GM18907 (cell line): ENCODE measurements around the gene NDRG3.

Experiments used
- ATAC-seq: cut with Tn5 transposase; IDR thresholded peaks from one replicate; pipeline ENCODE4 v1.9.1; 2021; ENCODE audit warnings: mild to moderate bottlenecking, moderate library complexity; ENCODE audit not compliant: unreplicated experiment

The NDRG3 gene

DNA sequence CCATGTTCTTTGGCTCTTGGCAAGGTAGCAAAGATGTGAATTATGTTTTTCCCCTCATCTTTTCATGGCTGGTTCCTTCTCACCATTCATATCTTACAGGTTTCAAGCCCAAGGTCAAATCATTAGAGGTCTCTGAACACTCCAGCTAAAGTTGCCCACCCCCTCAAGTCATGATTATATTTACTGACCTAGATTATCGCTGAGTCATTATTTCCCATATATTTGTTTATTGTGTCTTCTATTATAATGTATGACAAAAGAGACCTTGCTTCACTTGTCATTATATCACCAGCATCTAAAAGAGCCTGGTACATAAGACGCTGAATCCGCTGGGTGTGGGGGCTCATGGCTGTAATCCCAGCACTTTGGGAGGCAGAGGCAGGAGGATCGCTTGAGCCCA, 15.2 kb upstream of the NDRG3 start:
- ATAC-seq: no peak

DNA sequence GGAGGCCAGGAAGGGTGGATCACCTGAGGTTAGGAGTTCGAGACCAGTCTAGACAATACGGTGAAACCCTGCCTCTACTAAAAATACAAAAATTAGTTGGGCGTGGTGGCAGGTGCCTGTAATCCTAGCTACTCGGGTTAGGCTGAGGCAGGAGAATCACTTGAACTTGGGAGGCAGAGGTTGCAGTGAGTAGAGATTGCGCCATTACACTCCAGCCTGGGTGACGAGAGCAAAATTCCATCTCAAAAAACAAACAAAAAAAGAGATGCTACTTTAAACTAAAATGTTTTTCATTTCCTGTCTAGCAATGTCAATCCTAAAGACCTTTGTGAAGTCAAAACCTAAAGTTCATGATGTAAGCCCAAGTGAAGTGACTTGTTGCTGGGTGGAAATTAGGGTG, 14.8 kb upstream of the NDRG3 start:
- no peak for ATAC-seq

DNA sequence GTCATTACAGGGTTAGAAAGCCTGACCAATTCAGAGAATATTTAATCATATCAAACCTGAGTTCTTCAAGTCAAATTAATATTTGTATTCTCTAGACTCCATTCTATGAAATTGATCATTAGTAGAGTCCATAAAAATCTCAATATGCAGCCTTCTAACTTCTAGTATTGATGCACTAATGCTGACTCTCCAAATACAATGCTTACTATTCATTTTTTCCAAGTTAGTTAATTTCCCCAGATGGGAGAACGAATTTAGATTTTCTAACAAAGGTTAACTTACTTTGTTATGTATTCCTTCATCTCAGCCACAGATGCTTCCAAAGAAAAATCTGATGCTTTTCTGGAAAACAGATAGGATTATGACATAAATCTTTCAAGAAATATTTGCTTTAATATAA, 12.4 kb upstream of the NDRG3 start:
- ATAC-seq: no peak

DNA sequence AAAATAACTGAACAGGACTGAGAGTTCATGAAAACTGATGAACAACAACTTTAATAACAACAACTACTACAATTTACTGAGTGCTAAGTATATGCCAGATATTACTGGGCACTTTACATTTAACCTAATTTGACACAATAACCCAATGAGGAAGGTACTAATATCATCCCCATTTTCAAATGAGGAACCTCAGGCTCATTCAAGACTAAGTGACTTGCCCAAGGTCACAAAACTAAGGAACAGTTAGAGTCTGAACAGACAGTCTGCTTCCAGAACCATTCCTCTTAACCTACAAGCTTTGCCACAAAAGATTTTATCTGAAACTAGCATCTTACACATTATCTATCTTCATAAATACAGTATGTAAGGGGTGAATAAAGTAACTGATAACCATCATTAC, 10.6 kb upstream of the NDRG3 start:
- ATAC-seq: no peak

DNA sequence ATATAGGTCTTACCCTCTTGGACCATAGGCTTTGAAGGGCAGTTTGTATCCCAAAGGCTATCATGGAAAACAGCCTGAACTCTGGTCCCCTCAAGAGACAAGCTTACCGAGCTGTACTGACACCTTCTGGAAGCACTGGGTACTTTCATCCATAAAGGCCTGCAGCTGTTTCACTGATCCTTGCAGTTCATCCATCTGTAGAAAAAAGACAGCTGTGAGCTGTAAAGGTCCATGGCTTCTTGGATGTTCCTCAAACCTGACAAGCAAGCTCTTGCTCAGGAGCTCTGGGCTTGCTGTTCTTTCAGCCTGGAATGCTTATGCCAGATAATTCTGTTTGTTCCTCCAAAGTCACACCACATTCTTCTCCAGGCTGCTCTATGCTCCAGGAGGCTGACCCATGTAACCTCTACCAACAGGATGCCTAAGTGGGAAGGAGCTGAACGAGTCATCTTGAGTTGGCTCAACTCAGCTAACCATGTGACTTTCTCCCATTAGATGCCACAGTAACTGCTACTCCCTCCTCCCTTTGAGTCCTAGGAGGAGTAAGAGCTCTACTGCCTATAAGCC, 8.8 kb upstream of the NDRG3 start:
- no peak for ATAC-seq

DNA sequence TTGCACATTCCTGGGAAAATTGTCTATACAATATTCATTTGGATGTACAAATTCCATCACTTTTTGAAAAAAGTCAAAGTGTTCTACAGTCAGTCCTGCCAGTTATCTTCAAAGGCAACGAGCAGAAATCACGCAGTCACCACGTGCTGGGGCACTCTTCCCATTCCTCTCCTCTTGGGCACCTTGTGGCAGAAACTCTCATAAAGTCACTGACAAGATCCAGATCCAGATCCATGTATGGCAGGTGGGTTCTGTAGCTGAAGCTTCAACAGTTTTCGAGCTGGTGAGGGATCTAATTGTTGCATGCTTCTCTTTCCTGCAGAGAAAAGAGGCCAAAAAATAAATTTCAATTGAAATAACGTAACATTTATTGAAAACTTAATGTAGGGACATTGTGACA, 6.7 kb upstream of the NDRG3 start:
- ATAC-seq: no peak

DNA sequence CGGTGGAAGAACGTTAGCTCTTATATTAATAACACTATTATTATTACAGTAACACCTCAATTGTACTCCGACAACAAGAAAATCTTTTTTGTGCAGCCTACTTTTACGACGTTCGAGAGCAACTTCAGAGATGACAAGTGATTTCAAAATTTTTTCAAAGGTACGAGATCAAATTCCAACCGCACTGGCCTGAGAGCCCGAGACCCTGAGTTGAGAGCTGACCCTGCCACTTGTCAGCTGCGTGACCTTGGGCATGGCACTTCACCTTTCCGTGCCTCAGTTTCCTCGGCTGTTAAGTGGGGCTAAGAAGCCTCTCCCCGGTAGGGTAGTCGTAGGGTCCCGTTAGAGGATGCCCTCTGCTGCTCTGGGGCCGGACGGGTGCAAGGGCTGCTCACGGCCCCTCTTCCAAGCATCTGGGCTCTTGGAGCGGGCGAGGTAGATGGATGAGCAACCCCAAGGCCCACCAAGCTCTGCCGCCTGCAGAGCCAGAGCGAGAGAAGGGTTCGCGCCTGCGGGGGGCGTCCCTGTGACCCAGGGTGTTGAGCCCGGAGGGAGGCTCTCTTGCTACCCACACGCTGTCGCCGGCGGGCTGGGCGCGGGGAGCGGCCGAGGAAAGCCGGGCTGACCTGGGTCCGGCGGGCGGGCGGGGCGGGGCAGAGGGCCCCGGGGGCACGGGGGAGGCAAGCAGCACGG, 510 bp downstream of the NDRG3 start:
- ATAC-seq: peak; percentile 38

DNA sequence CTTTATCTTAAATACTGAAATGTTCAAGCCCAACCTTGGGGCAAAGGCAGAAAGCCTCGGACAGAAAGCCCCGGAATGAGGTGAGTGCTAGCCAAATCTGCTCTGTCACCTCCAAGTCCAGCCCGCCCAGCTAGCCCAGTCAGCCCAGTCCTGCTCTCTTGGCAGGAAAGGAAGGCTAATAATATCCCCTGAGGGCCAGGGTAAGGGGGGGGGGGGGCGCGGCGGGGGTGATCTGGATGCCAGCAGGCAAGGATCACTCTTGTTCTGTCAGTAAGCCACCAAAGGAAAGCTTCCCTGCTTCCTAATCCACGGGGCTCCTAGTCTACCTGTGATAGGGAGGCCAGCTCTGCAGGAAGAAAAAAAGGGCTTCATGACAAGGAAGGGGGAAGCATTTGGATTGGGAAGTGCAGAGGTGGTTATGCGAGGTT, 1.1 kb downstream of the NDRG3 start:
- no peak for ATAC-seq

DNA sequence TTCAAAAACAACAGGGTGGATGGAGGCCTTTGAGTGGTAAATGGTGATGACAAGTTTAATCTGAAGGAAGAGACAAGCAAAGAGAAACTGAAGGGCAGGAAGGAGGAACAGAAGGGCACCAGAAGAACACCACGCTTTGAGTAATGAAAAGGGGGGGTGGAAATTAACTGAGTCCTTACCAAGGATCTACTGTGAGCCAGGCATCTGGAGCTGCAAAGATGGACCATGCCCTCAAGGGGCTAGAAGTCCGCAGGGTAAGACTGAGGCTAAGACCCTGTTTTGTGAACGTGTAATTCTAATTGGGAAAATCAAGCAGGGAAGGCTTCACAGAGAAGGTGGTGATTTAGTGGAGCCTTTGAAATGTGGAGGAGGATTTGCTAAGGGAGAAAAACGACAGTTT, 1.6 kb downstream of the NDRG3 start:
- ATAC-seq: no peak

DNA sequence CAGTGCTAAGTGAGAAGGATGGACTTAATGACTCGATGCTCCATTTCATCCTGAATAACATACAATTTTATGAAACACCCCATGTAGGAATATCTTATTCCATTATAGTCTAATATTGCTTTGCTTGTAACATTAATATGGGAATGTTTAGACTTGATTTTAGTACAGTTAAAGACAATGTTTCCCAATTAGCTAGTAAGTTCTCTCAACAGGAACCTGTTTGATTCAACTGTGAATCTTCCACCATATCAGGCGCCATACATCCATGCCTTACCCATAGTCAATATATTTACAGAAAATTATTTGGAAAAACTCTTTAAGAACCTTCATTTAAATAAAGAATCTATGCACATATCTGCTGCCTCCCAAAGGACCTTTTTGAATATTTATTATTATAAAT, 3.3 kb downstream of the NDRG3 start:
- no peak for ATAC-seq

DNA sequence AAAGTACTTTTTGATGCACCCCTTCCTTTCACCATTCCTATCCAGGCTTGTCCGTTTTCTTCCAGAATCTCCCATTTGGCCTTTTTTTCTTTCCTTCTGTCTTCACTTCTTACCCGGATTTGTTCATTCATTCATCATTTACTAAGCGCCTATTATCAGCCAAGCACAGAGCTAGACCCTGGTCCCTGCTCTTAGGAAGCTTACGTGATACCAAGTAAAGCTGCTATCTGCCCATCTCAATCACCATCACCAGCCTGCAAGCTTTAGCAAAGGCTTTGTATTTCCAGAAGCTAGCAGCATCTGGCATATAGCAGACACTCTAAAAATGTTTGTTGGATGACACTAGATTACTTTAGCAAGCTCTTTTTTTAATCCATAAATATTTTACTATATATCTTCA, 4.8 kb downstream of the NDRG3 start:
- no peak for ATAC-seq

DNA sequence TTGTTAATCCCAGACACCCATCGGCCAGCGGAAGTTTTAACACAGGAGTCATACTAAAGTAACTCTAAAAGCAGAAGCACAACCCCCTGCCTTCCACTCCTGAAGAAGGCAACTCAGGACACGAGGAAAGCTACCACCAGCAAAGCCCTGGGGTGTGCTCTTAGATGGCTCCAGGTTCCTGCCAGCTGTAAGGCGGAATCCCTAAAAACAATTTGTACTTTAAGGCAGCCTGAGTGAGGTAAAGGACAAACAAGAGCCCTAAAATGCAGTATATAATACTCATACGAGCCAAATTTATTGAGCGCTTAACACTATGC, 8.7 kb downstream of the NDRG3 start:
- no peak for ATAC-seq

DNA sequence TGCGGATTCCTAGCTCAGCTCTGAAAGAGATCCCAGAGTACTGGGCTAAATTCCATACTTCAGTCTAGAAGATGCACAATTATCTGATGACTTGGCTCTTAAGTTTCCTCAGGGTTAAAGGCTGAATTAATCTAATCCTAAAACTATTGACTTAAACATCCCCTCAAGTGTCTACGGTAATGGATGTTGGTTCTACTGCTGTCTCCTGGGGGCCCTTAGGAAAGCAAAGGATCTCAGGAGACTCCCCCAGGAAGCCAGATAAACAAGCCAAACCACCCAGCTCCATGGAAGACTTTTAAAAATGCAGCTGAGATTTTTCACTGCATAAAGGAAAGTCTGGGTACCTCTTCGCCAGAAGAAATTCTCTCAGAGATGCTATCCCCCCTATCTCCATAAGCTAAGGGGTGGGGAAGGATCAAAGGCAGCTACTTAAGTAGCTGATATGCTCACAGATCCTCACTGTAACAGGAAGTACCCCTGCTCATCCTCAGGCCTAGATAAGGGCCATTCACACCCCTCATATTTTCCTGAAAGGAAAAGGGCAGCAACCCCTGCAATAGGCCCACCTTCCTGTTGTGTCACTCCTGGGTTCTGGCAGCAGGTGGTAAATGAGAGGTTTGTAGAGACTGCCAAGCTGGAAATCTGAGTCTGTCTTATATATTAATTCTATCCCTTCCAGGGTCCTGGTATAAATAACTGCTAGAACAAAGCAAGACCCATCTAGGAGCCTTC, 9.3 kb downstream of the NDRG3 start:
- no peak for ATAC-seq

DNA sequence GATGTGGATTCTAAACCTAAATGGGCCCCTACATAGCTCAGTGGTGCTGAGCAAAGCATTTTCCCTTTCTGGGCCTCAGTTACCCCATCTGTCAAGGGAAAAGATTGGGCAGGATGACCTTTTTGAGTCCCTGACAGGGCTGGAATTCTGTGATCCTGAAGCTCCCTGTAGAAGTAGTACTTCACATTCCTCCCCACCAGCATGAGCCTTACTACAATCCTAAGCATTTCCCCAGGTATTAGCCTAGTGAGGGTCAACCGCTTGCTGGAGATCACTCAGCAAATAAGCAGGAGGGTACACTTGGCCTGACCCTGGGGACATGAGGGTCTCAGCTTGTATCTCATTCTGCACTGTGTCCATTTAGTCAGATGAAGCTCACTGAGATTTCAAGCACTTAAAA, 13.4 kb downstream of the NDRG3 start:
- ATAC-seq: no peak

DNA sequence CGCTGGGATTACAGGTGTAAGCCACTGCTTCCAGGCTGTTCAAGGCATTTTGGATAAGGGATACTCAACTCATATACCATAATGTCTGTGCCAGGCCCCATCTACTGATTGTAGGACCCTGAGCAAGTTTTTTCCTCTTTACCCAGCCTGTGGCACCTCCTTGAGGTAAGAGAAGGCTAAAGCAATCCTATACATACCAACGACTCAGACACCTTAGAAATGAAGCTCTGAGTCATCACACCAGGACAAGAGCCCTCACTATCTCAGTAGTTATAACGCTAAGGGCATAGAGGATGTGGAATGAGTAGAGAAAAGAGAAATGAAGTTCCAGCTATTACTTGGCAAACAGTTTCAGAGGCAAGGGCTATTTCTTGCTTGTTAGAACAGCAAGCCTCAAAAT, 16.9 kb downstream of the NDRG3 start:
- no peak for ATAC-seq

DNA sequence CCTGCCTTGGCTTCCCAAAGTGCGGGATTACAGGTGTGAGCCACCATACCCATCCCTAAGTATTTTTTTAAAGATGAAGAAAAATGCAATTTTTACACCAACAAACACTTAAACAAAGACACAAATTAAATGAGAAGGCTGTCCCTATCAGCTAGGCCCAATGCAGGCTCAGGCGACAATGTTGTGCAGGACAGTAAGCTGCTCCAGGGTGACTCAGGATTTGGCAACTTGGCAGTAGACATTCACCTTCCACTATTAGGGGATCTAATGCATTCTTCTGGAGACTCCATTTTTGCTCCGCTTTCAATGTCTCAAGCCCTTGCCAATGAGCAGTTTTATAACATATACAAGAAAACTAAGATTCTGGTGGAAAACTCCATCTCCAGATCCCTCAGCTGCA, 19.7 kb downstream of the NDRG3 start:
- no peak for ATAC-seq

DNA sequence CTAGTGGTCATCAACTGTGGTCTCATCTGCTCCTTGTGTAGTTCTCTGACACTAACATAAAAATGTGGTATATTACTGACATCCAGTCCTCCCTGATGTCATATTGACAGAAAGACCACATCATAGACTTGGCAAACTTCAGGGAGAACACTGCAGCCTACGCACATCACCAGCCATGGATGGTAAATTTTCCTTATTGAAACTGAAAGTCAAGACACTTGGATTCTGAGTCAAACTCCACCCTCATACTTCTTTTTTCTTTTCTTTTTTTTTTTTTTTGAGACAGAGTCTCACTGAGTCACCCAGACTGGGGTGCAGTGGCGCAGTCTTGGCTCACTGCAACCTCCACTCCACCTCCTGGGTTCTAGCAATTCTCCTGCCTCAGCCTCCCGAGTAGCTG, 25.4 kb downstream of the NDRG3 start:
- ATAC-seq: no peak

DNA sequence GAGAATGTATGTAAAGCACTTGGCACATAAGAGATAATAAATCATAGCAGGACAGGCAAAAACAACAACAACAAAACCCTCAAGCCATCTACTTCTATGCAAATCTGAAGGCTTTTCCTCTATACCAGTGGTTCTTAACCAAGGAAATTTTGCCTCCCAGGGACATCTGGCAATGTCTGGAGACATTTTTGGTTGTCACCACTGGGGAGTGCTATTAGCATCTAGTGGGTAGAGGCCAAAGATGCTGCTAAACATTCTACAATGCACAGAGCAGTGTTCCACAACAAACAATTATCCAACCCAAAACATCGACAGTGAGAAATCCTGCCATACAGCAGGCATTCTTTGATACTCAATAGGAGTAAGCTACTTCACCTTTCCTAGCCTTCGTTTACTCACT, 28.2 kb downstream of the NDRG3 start:
- no peak for ATAC-seq

DNA sequence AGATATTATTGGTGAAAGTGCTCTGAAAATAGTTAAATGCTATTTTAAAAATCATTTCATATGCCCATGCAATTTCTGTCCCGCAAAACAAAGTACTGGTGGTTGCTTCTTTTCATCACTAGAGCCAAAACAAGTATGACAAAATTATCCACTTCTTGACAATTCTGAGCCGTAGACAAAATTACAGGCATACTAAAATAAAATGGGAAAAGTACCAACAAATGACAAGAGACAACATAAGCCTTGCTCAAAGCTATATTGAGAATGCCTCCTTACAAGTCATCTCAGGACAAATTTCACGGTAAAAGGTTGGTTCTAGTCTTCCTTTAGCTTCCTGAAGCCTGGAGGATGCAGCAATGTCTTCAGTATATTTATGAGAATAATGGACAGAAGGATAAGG, 28.9 kb downstream of the NDRG3 start:
- no peak for ATAC-seq

DNA sequence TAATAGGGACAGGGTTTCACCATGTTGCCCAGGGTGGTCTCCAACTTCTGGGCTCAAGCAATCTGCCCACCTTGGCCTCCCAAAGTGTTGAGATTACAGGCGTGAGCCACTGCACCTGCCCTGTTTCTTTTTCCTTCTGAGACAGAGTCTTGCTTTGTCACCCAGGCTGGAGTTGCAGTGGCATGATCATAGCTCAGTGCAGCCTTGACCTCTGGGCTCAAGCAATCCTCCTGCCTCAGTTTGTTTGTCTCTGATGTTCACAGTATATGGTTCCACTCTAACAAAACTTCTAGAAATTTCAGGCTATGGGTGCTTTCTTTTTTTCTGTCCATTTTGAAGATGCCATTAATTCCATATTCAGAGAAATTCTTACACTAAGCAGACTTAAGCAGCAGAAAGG, 33.1 kb downstream of the NDRG3 start:
- no peak for ATAC-seq

DNA sequence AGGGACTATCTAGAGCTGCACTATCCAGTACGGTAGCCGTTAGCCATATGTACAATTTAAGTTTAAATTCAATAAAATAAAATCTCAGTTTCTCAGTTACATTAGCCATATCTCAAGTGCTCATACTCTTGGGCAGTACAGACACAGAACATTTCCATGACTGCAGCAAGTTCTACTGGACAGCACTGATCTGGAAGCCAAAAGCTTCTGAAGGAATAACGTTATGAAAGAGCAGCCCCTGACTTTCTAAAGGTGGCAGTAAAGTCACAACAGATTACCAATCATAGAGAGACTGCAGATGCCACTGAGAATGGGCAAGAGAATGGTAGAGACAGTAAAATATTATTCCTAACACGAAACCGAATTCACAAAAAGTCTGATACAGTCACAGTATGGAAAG, 36.8 kb downstream of the NDRG3 start:
- no peak for ATAC-seq

DNA sequence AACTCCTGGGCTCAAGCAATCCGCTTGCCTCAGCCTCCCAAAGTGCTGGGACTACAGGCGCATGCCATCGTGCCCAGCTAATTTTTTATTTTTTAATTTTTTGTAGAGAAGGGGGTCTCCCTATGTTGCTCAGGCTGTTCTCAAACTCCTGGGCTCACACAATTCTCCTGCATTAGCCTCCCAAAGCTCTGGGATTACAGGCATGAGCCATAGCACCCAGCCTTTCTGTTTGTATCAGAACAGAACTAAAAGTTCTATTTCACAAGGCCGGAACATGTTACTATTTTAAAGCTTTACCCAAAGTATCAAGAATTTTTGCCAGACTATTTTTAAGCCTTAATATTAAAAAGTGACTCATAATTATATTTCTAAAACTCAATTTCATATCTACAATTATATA, 42.4 kb downstream of the NDRG3 start:
- no peak for ATAC-seq

DNA sequence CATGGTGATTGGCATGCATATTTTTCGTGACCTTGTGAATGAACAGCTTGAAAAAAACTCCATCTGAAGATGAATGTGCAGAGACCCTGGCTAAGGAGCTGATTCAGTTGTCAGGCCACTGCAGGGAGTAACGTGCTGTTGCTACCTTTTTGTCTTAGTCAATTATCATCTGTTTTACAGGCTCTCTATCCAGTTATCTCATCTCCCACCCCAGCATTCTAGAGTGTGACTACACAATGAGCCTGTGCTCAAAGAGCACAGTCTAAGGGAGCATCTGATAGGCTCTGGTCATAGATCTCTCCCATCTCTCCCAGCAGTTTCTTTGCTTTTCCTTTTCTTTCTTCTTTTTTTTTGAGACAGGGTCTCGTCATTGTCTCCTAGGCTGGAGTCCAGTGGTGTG, 45.5 kb downstream of the NDRG3 start:
- no peak for ATAC-seq
